ENCODE measurements around the gene AKR1C8. TPM values are rescaled to one million over a fixed set of nuclear protein-coding genes. Genes with fewer than 3 reads are reported as not detected.

Gene AKR1C8
- total and polyA plus RNA-seq, 7 donors: not detected

GRCh38 chr10:5199398-5199797, 14.4 kb upstream of the AKR1C8 start:
- Histone ChIP-seq H3K4me1 (no peaks in the 10 kb centered on the region), H3K4me3 (no peak overlapping the region), H3K9me3 (no peaks in the 10 kb centered on the region), H3K36me3 (no peaks in the 10 kb centered on the region), H3K27ac (no peak overlapping the region), H3K27me3 (peaks cover 0 to 4% (median 0%) of the 10 kb centered on the region in 3 donors)
- 86 to 91% methylated on average over 8 of the region's 8 CpGs for whole genome bisulfite sequencing, 2 donors
- DNase-seq: no peak
- intact Hi-C loops (cut with DNase I): no loop called here
- TF ChIP-seq EP300 (IDR thresholded peaks at IDR 0.05) (no peak), POLR2AphosphoS5 (IDR thresholded peaks at IDR 0.05) (no peak), CTCF (IDR thresholded peaks at IDR 0.05) (no peak), POLR2A (IDR thresholded peaks at IDR 0.05) (no peak)

- intact Hi-C loops (cut with DNase I): no loop called here
- Histone ChIP-seq H3K36me3 (no peaks in the 10 kb centered on the region), H3K27me3 (peaks cover 0 to 3% (median 0%) of the 10 kb centered on the region in 3 donors), H3K4me1 (no peaks in the 10 kb centered on the region), H3K4me3 (no peak overlapping the region), H3K27ac (no peak overlapping the region), H3K9me3 (no peaks in the 10 kb centered on the region)
- WGBS, 2 donors: 80 to 81% methylated on average over 3 of the region's 3 CpGs
- no peak for DNase-seq
- TF ChIP-seq EP300 (IDR thresholded peaks at IDR 0.05) (no peak), POLR2AphosphoS5 (IDR thresholded peaks at IDR 0.05) (no peak), POLR2A (IDR thresholded peaks at IDR 0.05) (no peak), CTCF (IDR thresholded peaks at IDR 0.05) (no peak)
Measured at GRCh38 chr10:5198386-5198785, 13.4 kb upstream of the AKR1C8 start.

- DNase-seq: no peak
- intact Hi-C loops (cut with DNase I): no loop called here
- Histone ChIP-seq H3K9me3 (no peaks in the 10 kb centered on the region), H3K4me1 (no peaks in the 10 kb centered on the region), H3K27me3 (no peaks in the 10 kb centered on the region), H3K27ac (no peak within 1 kb of the TSS), H3K4me3 (no peak within 1 kb of the TSS), H3K36me3 (no peaks in the 10 kb centered on the region)
- no peak for TF ChIP-seq EP300 (IDR thresholded peaks at IDR 0.05)
- TF ChIP-seq POLR2AphosphoS5 (IDR thresholded peaks at IDR 0.05): no peak
- no peak for TF ChIP-seq CTCF (IDR thresholded peaks at IDR 0.05)
- no peak for TF ChIP-seq POLR2A (IDR thresholded peaks at IDR 0.05)
- WGBS, 2 donors: 38 to 77% methylated on average over 4 of the region's 4 CpGs
Measured at GRCh38 chr10:5196702-5197113, 11.8 kb upstream of the AKR1C8 start, which contains the start of gene AKR1C4. Gene AKR1C4, plus strand, starts transcription at chr10:5196837. Its CDS starts 31 bp downstream, at chr10:5196868.

- intact Hi-C loops (cut with DNase I): no loop called here
- H3K27ac ChIP-seq: no peak overlapping the region
- TF ChIP-seq CTCF (IDR thresholded peaks at IDR 0.05) (no peak), POLR2AphosphoS5 (IDR thresholded peaks at IDR 0.05) (no peak), EP300 (IDR thresholded peaks at IDR 0.05) (no peak), POLR2A (IDR thresholded peaks at IDR 0.05) (no peak)
- no peak overlapping the region for H3K4me3 ChIP-seq
- no peaks in the 10 kb centered on the region for H3K36me3 ChIP-seq
- H3K4me1 ChIP-seq: no peaks in the 10 kb centered on the region
- DNase-seq: no peak
- WGBS, 2 donors: 84 to 85% methylated on average over 6 of the region's 6 CpGs
- H3K9me3 ChIP-seq: no peaks in the 10 kb centered on the region
- no peaks in the 10 kb centered on the region for H3K27me3 ChIP-seq
Measured at GRCh38 chr10:5195727-5196374, 10.9 kb upstream of the AKR1C8 start.

GRCh38 chr10:5194431-5194830, 9.5 kb upstream of the AKR1C8 start:
- no peak for DNase-seq
- no peaks in the 10 kb centered on the region for H3K27me3 ChIP-seq
- H3K36me3 ChIP-seq: no peaks in the 10 kb centered on the region
- H3K4me3 ChIP-seq: no peak overlapping the region
- TF ChIP-seq CTCF (IDR thresholded peaks at IDR 0.05): no peak
- TF ChIP-seq POLR2AphosphoS5 (IDR thresholded peaks at IDR 0.05): no peak
- no peak for TF ChIP-seq POLR2A (IDR thresholded peaks at IDR 0.05)
- no peak for TF ChIP-seq EP300 (IDR thresholded peaks at IDR 0.05)
- no peak overlapping the region for H3K27ac ChIP-seq
- 92 to 93% methylated on average over 3 of the region's 3 CpGs for WGBS, 2 donors
- no peaks in the 10 kb centered on the region for H3K4me1 ChIP-seq
- H3K9me3 ChIP-seq: no peaks in the 10 kb centered on the region
- intact Hi-C loops (cut with DNase I): no loop called here
